Stimulated activated CD8-positive, alpha-beta memory T cell treated with anti-CD3 and anti-CD28 coated beads, Interleukin-2, amount 100 ng/mL, for 1 hour (primary cell): ENCODE measurements around the gene ZNF175.

Source experiments
- DNase-seq, 2 donors: peaks; one replicate each; pipeline ENCODE4 v3.0.0-alpha.2; 2020; ENCODE audit warnings: low read depth in 2 of 2

Gene ZNF175

DNA sequence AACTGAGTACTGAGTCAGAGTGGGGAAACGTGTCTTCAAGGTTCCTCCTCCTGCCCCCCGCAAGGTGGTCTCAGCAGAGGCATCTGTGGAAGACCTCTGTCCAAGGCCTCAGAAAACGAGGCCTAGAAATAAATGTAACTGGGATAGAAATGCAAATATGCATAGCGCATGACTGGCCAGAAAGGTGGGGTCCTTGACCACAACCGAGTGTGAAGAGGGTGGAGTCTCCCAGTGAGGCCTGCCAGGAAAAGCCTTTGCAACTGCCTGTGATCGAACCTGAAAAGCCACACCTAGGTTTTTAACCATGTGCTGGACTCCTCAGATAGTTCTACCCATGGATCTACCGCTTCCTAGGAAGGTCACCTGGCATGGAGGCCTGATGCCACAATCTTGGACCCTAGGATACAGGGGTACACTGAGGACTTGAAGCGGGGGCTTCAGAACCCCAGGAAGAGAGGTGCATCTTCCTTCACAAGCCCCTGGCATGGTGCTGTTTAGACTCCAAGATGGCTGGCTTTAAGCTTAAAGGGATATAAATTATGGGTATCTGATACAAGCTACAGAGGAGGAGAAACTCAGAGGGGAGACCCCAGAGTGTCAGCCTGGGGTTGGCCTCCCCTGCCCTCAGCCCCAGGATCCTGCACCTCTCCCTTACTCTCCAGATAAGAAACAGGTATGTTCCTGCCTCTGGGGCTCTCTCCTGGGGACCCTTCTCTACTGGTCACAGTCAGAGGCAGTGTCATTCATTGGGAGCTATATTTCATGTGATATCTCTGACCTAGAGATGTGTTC, 21.4 kb upstream of the ZNF175 start:
- DNase-seq: no peak

DNA sequence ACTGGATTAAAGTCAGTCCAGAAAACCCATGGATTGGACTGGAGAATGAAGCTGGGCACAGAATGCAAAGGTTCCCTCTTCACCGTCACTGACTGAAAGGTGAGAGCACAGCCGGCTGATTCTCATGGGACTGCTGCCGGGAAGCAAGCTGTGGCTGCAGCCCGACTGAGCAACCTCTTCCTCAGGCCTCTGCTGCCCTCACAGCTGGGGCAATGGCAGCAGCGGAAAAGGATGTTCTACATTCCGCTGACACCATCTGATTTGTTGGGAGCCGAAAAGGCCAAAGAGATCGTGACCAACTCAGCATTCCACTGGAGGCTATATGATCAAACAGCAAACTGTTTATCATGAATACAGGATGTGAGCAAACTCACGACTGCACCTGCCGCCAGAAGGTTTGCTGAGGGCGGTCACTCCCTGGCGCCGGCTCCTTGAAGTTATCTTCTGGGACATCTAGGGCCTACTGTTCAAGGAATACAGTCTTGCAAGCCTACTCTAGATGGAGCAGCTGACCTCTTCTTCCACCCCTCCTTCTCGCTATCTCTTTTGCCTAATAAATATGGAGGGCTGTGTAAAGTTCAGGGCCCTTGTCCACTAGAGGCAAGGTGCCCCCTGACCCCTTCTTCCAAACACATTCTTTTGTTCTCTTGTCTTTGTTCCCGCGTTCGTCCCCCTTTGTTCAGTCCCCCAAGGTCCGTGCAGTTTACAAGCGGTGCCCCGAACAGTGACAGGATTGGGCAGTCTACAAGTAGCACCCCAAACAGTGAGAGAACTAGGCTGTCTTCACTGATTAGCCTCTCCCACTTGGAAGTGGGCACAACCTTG, 20.0 kb upstream of the ZNF175 start:
- no peak for DNase-seq

DNA sequence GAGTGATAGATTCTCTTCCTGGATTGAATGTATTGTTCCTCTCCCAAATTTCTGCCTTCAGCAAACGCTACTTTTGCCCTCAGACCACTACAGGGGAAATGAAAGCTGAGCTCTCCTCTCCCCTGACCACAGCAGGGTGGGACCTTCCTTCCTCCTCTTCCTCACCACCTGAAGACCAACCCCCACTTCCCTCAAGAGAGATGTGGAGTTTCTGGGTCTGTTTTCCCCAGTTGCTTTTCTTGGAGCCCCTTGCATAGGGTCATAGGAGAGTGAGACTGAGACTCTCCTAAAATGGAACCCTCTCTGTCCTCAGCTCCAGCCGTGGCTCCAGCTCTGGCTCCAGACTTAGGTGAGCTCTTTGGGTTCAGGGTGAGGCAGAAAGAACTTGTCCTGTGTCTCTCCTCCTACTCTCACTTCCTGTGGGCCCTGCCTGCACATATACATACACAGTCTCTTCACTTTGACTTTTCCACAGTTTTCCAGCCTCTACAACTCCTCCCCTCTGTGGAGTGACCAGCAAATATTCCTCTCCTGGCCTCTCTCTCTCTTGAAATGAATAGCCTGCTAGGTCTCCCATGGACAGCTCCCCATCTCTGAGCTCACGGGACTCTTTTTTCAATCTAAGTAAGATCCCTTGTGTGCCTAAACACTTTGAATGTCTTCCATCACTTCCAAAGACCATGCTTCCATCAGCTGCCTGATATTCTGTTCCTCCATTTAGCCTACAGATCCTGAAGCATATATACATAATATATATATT, 19.2 kb upstream of the ZNF175 start:
- DNase-seq: no peak

DNA sequence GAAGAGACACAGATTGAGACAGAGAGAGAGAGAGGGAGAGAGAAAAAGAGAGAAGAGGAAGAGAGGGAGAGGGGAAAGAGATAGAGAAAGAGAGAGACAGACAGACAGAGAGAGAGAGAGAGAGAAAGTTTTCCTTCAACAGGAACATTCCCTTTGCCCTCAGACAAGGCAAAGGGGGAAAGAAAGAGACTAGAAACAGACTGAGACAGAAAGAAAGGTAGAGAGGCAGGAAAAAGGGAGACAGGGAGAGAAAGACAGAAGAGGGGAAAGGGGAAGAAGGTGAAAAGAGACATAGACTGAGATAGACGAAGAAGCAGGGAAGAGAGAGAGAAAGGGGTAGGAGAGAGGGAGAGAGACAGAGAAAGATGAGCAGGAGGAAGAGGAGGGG, 18.5 kb upstream of the ZNF175 start:
- no peak for DNase-seq

DNA sequence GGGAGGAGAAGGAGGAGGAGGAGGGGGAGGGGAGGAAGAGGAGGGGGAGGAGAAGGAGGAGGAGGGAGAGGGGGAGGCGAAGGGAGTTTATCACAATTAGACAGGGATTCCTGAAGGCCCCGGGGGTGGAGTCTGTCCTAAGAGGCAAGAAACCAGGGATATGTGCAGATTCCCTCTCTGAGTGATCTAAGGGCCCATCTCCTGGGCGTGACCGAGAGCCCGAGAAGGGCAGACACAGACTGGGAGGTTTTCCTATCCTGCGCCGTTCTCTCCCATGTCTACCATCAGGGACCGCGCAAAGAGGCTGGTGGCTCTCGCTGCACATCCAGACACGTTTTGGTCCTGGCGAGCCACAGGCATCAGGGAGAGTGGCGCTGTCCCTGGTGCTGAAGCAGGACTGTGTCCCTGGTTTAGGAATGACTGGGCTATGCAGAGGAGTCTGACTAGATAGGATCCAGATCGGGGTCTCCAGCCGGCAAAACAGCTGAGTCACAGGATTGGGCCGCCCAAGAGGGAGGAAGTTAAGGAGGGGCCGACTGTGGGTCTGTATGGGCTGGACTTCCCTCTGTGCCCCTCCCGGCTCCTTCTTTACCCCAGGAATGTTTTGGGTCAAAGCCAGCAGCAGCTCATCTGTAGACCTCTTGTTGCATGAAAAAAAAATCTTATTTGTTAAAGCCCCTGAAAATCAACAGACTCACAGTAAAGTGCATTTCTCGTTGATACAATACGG, 17.9 kb upstream of the ZNF175 start:
- no peak for DNase-seq

DNA sequence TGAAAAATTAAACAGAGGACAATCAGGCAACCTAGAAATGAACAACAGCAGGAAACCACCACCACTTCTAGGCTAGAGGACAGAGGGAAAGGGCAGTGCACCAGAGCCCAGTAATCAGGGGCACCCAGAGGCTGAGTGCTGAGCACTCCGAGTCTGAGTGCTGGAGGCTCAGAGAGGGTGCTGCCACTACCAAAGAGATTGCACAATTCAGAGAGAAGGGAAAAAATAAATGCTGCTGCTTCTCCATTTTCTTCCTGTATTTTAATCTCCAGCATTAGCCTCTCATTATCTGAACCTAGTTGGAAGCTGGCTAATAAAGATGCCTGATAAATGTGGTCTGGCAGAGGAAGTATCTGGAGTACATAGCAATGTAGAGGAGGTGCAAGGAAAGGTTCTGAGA, 11.8 kb upstream of the ZNF175 start:
- DNase-seq: no peak

DNA sequence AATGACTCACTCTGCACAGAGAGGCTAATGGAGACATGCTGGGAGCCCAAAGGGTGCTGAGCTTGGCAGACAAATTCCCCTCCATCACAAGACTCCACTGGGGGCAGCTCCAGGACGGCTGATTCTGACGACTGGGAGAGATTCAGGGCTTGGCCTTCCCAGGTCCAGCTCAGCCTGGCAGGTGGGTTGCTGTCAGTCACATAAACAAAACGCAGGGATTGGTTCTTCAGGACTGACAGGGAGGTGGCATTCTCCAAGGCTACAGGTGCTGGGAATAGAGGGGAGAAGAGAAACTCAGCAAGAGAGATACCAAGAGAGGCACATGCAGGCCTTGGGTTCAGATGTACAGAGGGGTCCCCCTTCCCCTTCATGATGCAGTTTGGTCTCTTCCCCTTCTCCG, 10.7 kb upstream of the ZNF175 start:
- no peak for DNase-seq

DNA sequence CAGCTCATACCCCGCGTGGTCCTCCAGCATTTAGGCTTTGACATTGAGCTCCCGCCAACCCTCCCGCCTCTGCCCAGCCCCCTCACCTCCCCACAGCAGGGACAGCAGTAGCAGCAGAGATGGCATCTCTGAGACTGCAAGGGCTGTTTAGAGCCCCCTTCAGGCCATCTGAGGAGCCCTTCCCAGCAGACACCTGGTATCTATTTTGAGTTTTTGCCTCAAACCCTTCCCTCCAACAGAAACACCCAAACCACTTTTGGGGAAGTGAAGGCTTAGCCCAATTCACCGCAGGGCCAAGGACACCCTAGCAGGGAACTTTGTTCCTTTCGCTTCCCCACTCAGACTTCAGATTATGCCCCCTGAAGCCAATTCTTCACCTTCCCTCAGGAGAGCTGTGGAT, 6.3 kb upstream of the ZNF175 start:
- DNase-seq: no peak

DNA sequence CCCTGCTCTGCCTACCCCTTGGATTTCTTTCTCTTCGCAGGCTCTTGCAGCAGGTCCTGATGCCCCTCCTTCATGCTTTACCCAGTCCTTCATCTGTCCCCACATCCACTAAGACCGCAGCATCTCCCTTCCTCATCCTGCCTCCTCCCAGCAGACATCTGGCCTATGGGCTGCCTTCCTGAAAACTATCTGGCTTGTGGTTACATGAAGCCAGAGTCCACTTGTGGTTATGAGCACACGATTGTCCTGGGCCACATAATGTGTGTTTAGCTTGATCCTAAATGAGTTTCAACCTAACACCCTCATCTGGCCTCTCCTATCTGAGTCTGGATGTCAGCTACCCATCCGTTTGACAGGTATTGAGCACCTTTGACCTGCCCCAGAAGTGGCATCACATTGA, 5.5 kb upstream of the ZNF175 start:
- no peak for DNase-seq

DNA sequence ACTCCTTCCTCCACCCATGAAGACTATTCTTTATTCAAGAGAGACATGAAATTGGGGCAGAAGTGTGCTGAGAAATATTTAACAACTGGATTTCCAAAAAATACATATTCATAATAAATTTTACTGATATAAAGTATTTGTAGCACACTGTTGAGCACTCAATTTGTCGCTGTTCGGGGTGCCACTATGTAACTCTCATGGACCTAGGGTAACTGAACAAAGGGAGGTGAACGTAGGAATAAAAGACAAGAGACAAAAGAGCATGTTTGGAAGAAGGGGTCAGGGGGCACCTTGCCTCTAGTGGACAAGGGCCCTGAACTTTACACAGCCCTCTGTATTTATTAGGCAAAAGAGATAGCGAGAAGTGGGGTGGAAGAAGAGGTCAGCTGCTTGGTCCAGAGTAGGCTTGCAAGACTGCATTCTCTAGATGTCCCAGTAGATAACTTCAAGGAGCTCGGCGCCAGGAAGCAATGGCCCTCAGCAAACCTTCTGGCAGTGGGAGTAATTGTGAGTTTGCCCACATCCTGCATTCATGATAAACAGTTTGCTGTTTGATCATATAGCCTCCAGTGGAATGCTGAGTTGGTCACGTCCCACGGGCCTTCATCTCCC, 4.5 kb upstream of the ZNF175 start:
- no peak for DNase-seq

DNA sequence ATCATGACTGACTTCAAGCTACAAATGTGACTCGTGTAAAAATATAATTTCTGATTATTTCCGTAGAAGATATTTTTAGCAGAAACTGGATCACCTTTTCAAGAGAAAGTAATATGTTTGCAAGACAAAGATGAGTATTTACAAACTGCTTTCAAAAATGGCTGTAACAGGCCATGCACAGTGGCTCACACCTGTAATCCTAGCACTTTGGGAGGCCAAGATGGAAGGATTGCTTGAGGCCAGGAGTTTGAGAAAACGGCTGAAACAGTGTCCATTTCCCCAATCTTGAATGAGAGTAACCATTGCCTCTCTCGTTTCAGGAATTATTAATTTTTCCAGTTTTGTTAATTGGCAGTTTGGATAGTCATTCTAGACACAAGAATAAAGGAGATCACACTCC, 3.5 kb upstream of the ZNF175 start:
- DNase-seq: no peak

DNA sequence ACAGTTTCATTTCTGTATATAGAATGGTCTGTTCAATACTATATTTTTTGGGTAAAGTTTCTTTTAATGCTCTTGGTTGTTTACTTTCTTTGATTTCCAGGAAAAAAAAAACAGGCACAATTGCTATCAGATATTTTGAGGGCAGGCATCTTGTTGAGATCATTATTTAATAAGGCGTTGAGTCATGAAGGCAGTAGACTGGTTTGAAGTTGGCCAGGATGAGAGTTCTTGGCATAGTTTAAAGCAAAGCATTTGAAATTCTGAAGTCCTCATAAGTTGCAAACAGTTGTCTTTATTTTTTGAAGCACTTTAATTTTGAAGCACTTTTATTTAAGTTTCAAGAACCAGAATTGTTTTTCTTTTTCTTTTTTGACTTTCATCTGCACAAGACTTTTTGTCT, 2.6 kb upstream of the ZNF175 start:
- no peak for DNase-seq

DNA sequence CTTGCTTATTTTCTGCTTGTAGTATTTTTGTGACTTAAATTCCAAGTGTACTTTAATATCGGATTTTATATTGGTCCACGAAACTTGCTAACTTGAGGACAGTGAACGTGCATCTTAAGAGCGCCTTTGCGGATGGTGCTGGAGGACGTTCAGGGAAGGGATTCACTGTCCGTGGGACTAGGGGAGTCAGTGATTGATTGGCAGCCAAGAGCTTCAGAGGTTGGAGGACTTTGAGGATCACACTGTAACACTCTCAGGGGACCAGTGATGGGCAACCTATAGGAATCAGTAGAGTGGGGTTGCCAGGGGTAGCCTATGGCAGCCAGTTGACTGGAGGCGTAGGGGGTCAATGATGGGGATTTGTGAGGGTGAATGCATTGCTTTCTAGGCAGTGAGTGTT, 516 bp downstream of the ZNF175 start:
- no peak for DNase-seq

DNA sequence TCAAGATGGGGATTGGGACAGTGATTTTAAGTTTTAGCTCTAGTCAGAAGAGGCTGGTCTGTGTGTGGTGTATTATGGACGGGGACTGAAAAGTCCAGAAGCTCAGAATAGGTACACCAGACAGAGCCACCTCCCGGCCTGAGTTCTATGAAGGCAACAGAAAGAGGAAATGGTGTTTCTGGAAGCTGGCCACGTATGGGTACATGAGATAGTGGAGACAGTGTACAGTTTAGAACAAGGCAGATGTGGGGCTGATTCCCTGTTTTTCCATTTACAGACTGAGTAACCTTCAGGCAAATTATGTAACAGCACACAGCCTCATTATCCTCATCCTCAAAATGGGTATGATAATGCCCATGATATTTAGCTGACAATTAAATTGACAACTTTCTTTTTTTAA, 1.3 kb downstream of the ZNF175 start:
- no peak for DNase-seq

DNA sequence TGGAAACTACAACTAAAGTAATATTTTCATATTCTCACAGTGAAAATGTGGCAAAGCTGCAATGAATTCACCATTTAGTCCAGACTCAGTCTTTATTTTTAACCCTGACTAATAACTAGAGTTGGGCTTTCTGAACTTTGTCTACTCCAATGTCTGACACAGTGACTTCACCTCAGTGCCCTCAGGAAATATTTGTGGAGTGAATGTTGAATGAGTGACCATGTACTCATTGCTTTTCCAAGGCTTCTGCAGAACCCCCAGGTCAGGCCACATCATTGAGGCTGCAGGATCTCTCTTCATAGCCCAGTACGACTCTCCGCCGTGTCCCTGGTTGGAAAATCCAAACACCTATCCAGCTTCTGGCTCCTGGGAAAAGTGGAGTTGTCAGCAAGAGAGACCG, 1.8 kb downstream of the ZNF175 start:
- DNase-seq: no peak

DNA sequence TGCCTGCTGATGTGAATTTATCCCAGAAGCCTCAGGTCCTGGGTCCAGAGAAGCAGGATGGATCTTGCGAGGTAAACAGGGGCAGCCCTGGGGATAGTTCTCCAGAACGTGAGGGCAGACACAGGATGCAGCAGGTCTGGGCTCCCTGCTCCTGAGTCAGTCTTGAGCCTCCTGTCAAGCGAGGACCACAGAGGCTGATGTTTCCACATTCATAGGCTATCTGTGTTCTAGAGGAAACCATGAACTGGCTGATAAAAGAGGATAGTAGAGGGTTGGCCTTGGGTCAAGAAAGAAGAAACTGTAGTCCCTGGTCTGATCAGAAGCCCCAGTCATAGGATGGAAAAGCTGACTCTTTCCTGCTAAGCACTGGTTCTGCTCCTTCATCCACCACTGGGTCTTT, 2.2 kb downstream of the ZNF175 start:
- no peak for DNase-seq

DNA sequence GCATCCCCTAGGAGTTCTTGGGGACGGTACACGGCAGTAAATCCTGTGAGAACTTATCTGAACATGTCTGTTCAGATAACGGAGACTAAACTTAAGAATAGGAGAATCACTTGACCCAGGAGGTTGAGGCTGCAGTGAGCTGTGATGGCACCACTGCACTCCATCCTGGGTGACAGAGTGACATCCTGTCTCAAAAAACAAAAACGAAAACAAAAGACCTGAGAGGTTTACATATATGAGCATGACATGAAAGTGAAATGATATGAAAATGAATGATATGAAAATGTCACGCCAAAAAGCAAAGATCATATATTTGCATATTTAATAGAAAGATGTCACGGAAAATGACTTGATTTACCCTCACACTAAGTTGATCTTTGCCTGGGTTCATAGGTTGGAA, 5.8 kb downstream of the ZNF175 start:
- no peak for DNase-seq

DNA sequence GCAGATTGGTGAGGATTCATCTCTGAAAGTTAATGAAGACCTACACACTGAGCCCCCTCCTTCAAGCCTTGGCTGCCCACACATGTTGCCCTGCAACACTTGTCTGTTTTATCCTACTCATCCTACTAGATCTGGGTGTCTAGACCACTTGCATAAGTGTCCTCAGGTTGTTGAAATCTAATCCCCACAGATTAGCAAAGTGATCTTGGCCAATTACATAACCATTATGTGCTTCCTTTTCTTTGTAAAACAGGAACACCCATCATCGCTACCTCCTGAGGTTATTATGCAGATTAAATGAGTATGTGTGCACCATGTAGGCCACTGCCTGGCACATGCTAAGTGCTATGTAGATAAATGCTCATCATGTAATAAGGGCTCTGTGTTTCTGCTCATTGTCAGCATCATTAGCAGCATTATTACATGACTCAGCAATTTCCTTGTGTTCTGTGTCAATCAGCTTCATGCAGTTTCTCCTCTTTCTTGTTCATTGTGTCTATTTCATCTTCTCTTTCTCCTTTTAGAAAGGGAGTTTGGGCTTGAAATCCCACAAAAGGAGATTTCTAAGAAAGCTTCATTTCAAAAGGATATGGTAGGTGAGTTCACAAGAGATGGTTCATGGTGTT, 15.1 kb downstream of the ZNF175 start:
- DNase-seq: no peak

DNA sequence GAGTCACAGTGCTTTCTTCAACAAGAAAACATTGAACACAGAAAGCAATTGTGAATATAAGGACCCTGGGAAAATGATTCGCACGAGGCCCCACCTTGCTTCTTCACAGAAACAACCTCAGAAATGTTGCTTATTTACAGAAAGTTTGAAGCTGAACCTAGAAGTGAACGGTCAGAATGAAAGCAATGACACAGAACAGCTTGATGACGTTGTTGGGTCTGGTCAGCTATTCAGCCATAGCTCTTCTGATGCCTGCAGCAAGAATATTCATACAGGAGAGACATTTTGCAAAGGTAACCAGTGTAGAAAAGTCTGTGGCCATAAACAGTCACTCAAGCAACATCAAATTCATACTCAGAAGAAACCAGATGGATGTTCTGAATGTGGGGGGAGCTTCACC, 15.7 kb downstream of the ZNF175 start:
- DNase-seq: no peak

DNA sequence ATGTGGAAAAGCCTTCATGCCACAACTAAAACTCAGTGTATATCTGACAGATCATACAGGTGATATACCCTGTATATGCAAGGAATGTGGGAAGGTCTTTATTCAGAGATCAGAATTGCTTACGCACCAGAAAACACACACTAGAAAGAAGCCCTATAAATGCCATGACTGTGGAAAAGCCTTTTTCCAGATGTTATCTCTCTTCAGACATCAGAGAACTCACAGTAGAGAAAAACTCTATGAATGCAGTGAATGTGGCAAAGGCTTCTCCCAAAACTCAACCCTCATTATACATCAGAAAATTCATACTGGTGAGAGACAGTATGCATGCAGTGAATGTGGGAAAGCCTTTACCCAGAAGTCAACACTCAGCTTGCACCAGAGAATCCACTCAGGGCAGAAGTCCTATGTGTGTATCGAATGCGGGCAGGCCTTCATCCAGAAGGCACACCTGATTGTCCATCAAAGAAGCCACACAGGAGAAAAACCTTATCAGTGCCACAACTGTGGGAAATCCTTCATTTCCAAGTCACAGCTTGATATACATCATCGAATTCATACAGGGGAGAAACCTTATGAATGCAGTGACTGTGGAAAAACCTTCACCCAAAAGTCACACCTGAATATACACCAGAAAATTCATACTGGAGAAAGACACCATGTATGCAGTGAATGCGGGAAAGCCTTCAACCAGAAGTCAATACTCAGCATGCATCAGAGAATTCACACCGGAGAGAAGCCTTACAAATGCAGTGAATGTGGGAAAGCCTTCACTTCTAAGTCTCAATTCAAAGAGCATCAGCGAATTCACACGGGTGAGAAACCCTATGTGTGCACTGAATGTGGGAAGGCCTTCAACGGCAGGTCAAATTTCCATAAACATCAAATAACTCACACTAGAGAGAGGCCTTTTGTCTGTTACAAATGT, 16.4 kb downstream of the ZNF175 start:
- DNase-seq: no peak
